CD4-positive, alpha-beta memory T cell (primary cell): ENCODE measurements around the gene EPS8L3. TPM values are rescaled to one million over a fixed set of nuclear protein-coding genes. Genes with fewer than 3 reads are reported as not detected.

ENCODE experiments used
- CTCF ChIA-PET: fragments of 350-600 bp; sonication (Branson Sonifier 250); formaldehyde crosslinking; loops from one replicate; lab custom pipeline; 2021; ENCODE audit warnings: inconsistent platforms; ENCODE audit not compliant: partially characterized antibody; lab: Charles Lee
- POLR2A ChIA-PET: fragments of 350-600 bp; sonication (Branson Sonifier 250); formaldehyde crosslinking; loops from one replicate; lab custom pipeline; 2021; ENCODE audit not compliant: partially characterized antibody; lab: Charles Lee
- DNase-seq, 5 donors: peaks; one replicate each; pipeline versions ENCODE4 v3.0.0 to v3.0.0-alpha.2; 2020 to 2022; ENCODE audit warnings: mixed read lengths in 1 of 5
- H3K27ac ChIP-seq: one replicate; pipeline ENCODE4 v1.7.0; 2013; ENCODE audit warnings: low read depth, low read length
- H3K27me3 ChIP-seq: 2 replicates; pipeline ENCODE4 v1.7.0; 2013; ENCODE audit warnings: mild to moderate bottlenecking, low read length, moderate library complexity; ENCODE audit not compliant: insufficient read depth
- H3K36me3 ChIP-seq: 2 replicates; pipeline ENCODE4 v1.7.0; 2013; ENCODE audit warnings: mild to moderate bottlenecking, low read length, moderate library complexity; ENCODE audit not compliant: insufficient read depth
- H3K4me1 ChIP-seq: 2 replicates; pipeline ENCODE4 v1.7.0; 2013; ENCODE audit warnings: mild to moderate bottlenecking, low read length, moderate library complexity; ENCODE audit not compliant: insufficient read depth
- H3K4me3 ChIP-seq, 2 donors: one replicate each; pipeline ENCODE4 v1.7.0; 2013; ENCODE audit warnings: low read length in 2 of 2, mild to moderate bottlenecking in 1 of 2
- H3K9me3 ChIP-seq, 2 donors: one replicate each; pipeline ENCODE4 v1.7.0; 2013; ENCODE audit warnings: low read length in 2 of 2, control low read depth in 1 of 2; ENCODE audit not compliant: control insufficient read depth in 1 of 2
- H3K27ac Mint-ChIP-seq, 7 donors: one replicate each; pipeline ENCODE4 v1.8.0; 2020 to 2021; ENCODE audit warnings: mixed read lengths in 7 of 7, mild to moderate bottlenecking in 6 of 7, inconsistent platforms in 3 of 7, moderate library complexity in 3 of 7
- H3K27me3 Mint-ChIP-seq, 2 donors: one replicate each; pipeline ENCODE4 v1.8.0; 2020 to 2021; ENCODE audit warnings: mixed read lengths in 2 of 2
- H3K36me3 Mint-ChIP-seq, 2 donors: one replicate each; pipeline ENCODE4 v1.8.0; 2020 to 2021; ENCODE audit warnings: mixed read lengths in 2 of 2, inconsistent platforms in 1 of 2, mild to moderate bottlenecking in 1 of 2
- H3K4me1 Mint-ChIP-seq, 4 donors: one replicate each; pipeline ENCODE4 v1.8.0; 2020 to 2021; ENCODE audit warnings: mixed read lengths in 4 of 4, mild to moderate bottlenecking in 1 of 4
- H3K4me3 Mint-ChIP-seq, 8 donors: one replicate each; pipeline ENCODE4 v1.8.0; 2020 to 2021; ENCODE audit warnings: mixed read lengths in 8 of 8, mild to moderate bottlenecking in 7 of 8, moderate library complexity in 6 of 8, inconsistent platforms in 3 of 8
- H3K9me3 Mint-ChIP-seq, 8 donors: one replicate each; pipeline ENCODE4 v1.8.0; 2020 to 2021; ENCODE audit warnings: mixed read lengths in 8 of 8, mild to moderate bottlenecking in 5 of 8, inconsistent platforms in 3 of 8, moderate library complexity in 1 of 8
- intact Hi-C: fragments of 100-400 bp; cut with micrococcal nuclease; formaldehyde crosslinking; loops from one replicate; pipeline ENCODE4 v1.15.1; 2023
- polyA plus RNA-seq, 2 donors: library from polyadenylated mRNA; unstranded; fragments of 300-500 nt; fragmentation: Illumina TruSeq; gene quantifications; one replicate each; pipeline ENCODE4 v1.2.3, GENCODE V29; 2021
- total RNA-seq, 2 experiments: library from RNA; stranded (reverse); gene quantifications; one replicate each; pipeline ENCODE4 v1.2.3, GENCODE V29; 2021

Gene EPS8L3
- total and polyA plus RNA-seq, 4 experiments from 2014 or later: not detected

DNA sequence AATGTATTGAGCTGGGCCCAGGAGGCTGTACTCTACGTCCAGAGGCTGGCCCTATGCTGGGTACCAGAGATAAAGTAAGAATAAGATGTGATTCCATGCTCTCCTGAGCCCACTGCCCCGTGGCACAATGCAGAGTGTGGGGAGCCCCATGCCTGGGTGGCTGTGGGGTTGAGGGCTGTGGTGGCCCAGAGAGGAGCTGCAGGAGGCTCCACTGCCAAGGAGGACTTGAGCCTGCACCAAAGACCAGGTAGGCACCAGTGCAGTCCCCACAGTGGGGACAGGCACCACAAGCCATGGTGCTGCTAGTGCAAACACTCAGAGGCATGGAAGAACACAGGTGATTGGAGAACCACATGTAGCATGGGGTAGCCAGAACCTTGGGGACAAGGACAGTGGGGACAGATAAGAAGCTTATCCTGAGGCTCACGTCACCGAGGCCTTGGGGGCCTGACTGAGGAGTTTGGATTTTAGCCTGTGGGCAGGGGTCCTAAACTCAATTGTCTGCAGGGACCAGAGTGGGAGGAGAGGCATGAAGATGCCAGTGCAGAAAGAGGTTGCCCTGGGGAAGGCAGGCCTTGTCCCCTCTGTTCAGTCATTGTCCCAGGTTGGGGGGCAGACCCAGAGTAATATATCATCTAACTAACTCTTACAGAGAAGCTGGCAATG is 21.9 kb upstream of the EPS8L3 start:
- Histone ChIP-seq H3K9me3 (peaks cover 0 to 4% of the 10 kb centered on the region in 2 donors), H3K27ac (no peak overlapping the region), H3K36me3 (no peaks in the 10 kb centered on the region), H3K4me3 (no peak overlapping the region), H3K4me1 (peaks cover 34% of the 10 kb centered on the region), H3K27me3 (no peaks in the 10 kb centered on the region)
- ChIA-PET POLR2A (interaction anchor here (1.2 to 2.3 kb wide), 3 partner anchors 9 to 199 kb away, joined by 3 to 6 read pairs (median 6); partner anchors contain the start of gene AHCYL1), CTCF (interaction anchor here (11.3 to 27.8 kb wide), 2 partner anchors 10 to 196 kb away, joined by 154 to 864 read pairs; partner anchors contain the start of gene AHCYL1)
- H3K27me3 Mint-ChIP-seq: no peaks in the 10 kb centered on the region
- intact Hi-C loops: no loop called here
- H3K4me3 Mint-ChIP-seq: peak overlapping the region in 1 of 8 donors; percentile 26
- no peak for DNase-seq
- peaks cover 0 to 2% of the 10 kb centered on the region in 2 donors for H3K36me3 Mint-ChIP-seq
- H3K9me3 Mint-ChIP-seq: peaks cover 0 to 12% (median 2%) of the 10 kb centered on the region in 8 donors
- peak overlapping the region in 1 of 7 donors; percentile 92 for H3K27ac Mint-ChIP-seq
- peaks cover 18 to 49% (median 39%) of the 10 kb centered on the region in 4 donors for H3K4me1 Mint-ChIP-seq

DNA sequence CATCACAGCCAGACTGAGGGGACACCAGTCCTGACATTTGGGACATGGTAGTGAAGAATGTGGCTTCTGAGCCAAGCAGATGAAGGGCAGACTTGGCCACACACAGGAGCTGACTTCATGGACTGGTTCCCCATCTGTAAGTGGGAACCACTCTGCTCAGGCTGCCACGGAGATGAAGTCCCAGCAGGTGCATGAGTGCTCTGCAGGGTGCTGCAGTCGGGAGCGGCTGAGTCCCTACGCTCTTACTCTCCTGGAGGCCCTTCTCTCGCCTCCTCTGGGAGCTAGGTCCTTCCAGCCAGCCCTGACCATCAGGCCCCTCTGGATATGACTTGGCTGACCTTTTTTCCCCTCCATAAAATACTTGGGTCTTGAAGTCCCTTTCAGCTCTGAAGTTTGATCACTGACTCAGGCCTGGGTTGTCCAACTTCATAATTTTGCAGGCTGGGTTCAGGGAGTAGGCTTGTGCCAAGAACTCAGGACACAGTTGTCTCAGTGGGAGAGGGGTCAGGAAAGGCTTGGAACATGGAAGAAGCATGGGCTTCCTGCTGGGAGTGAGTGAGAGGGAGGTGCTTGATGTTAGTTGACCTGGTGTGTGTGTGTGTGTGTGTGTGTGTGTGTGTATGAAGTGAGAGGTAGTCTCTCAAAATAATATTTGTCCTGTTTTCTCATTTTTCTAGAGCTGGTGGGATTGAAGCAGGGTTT is 21.0 kb upstream of the EPS8L3 start:
- H3K4me3 ChIP-seq: no peak overlapping the region

DNA sequence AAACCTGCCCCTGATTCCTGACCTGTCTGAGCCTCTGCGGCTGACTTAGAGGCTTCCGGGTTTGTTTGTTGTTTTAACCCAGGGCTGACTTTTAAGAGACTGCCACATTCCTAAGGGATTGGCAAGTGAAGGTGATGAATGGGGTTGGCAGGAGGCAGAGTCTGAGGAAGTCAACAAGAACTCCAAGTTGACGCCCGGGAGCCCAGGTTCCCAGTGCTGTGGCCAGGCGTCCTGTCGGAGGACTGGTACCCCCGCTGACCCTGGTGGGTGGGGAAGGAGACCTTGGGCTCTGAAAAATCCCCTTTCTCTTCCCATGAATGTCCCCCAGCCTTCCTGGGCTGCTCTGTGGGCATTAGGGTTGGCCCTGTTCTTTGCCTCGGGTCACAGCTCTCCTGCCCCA is 19.7 kb upstream of the EPS8L3 start:
- H3K9me3 ChIP-seq: peaks cover 0 to 4% of the 10 kb centered on the region in 2 donors
- no peak overlapping the region for H3K4me3 ChIP-seq
- no peak overlapping the region for H3K27ac ChIP-seq
- Mint-ChIP-seq H3K27ac (peak overlapping the region in 1 of 7 donors; percentile 22), H3K4me1 (peaks cover 8 to 28% (median 22%) of the 10 kb centered on the region in 4 donors), H3K9me3 (peaks cover 0 to 14% (median 5%) of the 10 kb centered on the region in 8 donors), H3K4me3 (no peak overlapping the region), H3K36me3 (peaks cover 0 to 4% of the 10 kb centered on the region in 2 donors), H3K27me3 (no peaks in the 10 kb centered on the region)
- DNase-seq: no peak
- ChIA-PET CTCF (interaction anchor here (4.4 to 27.8 kb wide), 4 partner anchors 8 to 198 kb away, joined by 23 to 864 read pairs (median 274); partner anchors contain the start of gene AHCYL1), POLR2A (no interaction called here)
- peaks cover 13% of the 10 kb centered on the region for H3K4me1 ChIP-seq
- intact Hi-C loops: no loop called here
- no peaks in the 10 kb centered on the region for H3K27me3 ChIP-seq
- no peaks in the 10 kb centered on the region for H3K36me3 ChIP-seq

More for the DNA sequence above, 21.0 kb upstream of the EPS8L3 start:
- peaks cover 26% of the 10 kb centered on the region for H3K4me1 ChIP-seq
- no peaks in the 10 kb centered on the region for H3K27me3 ChIP-seq
- no peak overlapping the region for H3K27ac ChIP-seq
- H3K4me3 Mint-ChIP-seq: no peak overlapping the region
- intact Hi-C loops: no loop called here
- peaks cover 0 to 14% (median 5%) of the 10 kb centered on the region in 8 donors for H3K9me3 Mint-ChIP-seq
- H3K9me3 ChIP-seq: peaks cover 0 to 4% of the 10 kb centered on the region in 2 donors
- DNase-seq: no peak
- H3K27ac Mint-ChIP-seq: peak overlapping the region in 2 of 7 donors; percentile 26 to 66
- POLR2A ChIA-PET: interaction anchor here (2.3 kb wide), 1 partner anchor 200 kb away, joined by 6 read pairs; the partner anchor contains the start of gene AHCYL1
- no peaks in the 10 kb centered on the region for H3K36me3 ChIP-seq
- H3K27me3 Mint-ChIP-seq: no peaks in the 10 kb centered on the region
- CTCF ChIA-PET: interaction anchor here (11.3 to 27.8 kb wide), 3 partner anchors 9 to 197 kb away, joined by 154 to 864 read pairs (median 394); partner anchors contain the start of gene AHCYL1
- peaks cover 14 to 40% (median 32%) of the 10 kb centered on the region in 4 donors for H3K4me1 Mint-ChIP-seq
- H3K36me3 Mint-ChIP-seq: peaks cover 0 to 4% of the 10 kb centered on the region in 2 donors

DNA sequence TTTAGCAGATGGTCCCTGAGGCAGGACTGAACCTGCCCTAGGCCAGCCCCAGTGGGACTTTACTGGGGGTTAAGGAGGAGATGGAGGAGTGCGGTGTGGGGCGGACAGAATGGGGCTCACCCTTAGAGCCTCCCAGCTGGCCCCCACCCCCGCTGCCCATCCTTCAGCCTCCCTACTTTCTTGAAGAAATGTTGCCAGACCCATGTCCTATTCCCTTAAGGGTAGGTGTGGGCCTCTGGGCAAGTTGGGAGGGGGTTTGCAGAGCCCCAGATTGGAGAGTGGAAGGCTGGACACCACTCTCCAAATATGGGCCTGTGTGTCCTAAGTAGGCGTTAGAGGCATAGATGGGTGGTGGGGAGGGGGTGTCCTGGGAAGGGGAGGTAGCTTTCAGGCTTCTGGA is 19.2 kb upstream of the EPS8L3 start:
- no peak for DNase-seq
- intact Hi-C loops: no loop called here
- H3K9me3 ChIP-seq: peaks cover 0 to 4% of the 10 kb centered on the region in 2 donors
- POLR2A ChIA-PET: interaction anchor here (0.9 to 1.8 kb wide), 2 partner anchors 8 to 202 kb away, joined by 3 to 8 read pairs; partner anchors contain the start of gene AHCYL1
- CTCF ChIA-PET: interaction anchor here (4.4 to 27.8 kb wide), 4 partner anchors 7 to 199 kb away, joined by 23 to 864 read pairs (median 274); partner anchors contain the start of gene AHCYL1
- H3K4me1 ChIP-seq: peaks cover 12% of the 10 kb centered on the region
- Mint-ChIP-seq H3K36me3 (peaks cover 0 to 4% of the 10 kb centered on the region in 2 donors), H3K4me1 (peaks cover 8 to 23% (median 20%) of the 10 kb centered on the region in 4 donors), H3K27ac (no peak overlapping the region), H3K27me3 (no peaks in the 10 kb centered on the region), H3K4me3 (no peak overlapping the region), H3K9me3 (peaks cover 0 to 14% (median 5%) of the 10 kb centered on the region in 8 donors)
- no peaks in the 10 kb centered on the region for H3K36me3 ChIP-seq
- H3K27me3 ChIP-seq: no peaks in the 10 kb centered on the region
- H3K4me3 ChIP-seq: no peak overlapping the region
- no peak overlapping the region for H3K27ac ChIP-seq

DNA sequence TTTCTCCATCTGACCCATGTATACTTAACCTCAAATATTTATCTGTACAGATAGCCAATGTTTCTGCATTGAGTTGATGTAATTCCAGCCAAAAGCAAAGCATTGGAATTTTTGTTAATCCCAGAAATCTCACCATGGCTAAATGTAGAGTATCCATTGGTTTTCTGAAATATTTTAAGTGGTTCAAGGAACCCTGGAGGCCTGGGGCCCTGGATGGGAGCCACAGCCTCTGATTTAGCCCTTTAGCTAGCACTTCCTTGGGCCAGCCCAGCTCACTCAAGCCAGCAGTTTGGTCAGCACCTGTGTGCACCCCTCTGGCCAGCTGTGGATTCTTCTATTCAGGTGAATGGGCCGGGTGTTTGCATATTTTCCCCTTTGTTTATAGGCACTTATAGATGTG is 18.8 kb upstream of the EPS8L3 start:
- Mint-ChIP-seq H3K4me3 (no peak overlapping the region), H3K9me3 (peaks cover 0 to 14% (median 5%) of the 10 kb centered on the region in 8 donors), H3K4me1 (peaks cover 8 to 20% (median 17%) of the 10 kb centered on the region in 4 donors), H3K36me3 (peaks cover 0 to 4% of the 10 kb centered on the region in 2 donors), H3K27me3 (no peaks in the 10 kb centered on the region), H3K27ac (no peak overlapping the region)
- DNase-seq: no peak
- ChIA-PET POLR2A (interaction anchor here (0.9 to 1.8 kb wide), 3 partner anchors 8 to 202 kb away, joined by 3 to 8 read pairs (median 3); partner anchors contain the start of gene AHCYL1), CTCF (interaction anchor here (4.4 to 27.8 kb wide), 3 partner anchors 8 to 199 kb away, joined by 23 to 864 read pairs (median 394); partner anchors contain the start of gene AHCYL1)
- peaks cover 12% of the 10 kb centered on the region for H3K4me1 ChIP-seq
- H3K36me3 ChIP-seq: no peaks in the 10 kb centered on the region
- intact Hi-C loops: no loop called here
- H3K27me3 ChIP-seq: no peaks in the 10 kb centered on the region
- H3K27ac ChIP-seq: no peak overlapping the region
- H3K4me3 ChIP-seq: no peak overlapping the region
- H3K9me3 ChIP-seq: peaks cover 0 to 4% of the 10 kb centered on the region in 2 donors

- Mint-ChIP-seq H3K27ac (no peak overlapping the region), H3K36me3 (peaks cover 0 to 4% of the 10 kb centered on the region in 2 donors), H3K27me3 (no peaks in the 10 kb centered on the region), H3K4me1 (peaks cover 8 to 19% (median 15%) of the 10 kb centered on the region in 4 donors), H3K9me3 (peaks cover 0 to 14% (median 5%) of the 10 kb centered on the region in 8 donors), H3K4me3 (no peak overlapping the region)
- CTCF ChIA-PET: interaction anchor here (4.4 to 27.8 kb wide), 3 partner anchors 9 to 200 kb away, joined by 23 to 864 read pairs (median 394); partner anchors contain the start of gene AHCYL1
- Histone ChIP-seq H3K27ac (no peak overlapping the region), H3K4me1 (peaks cover 14% of the 10 kb centered on the region), H3K36me3 (no peaks in the 10 kb centered on the region), H3K9me3 (peaks cover 0 to 4% of the 10 kb centered on the region in 2 donors), H3K4me3 (no peak overlapping the region), H3K27me3 (no peaks in the 10 kb centered on the region)
- POLR2A ChIA-PET: interaction anchor here (0.9 to 1.8 kb wide), 3 partner anchors 9 to 203 kb away, joined by 3 to 8 read pairs (median 5); partner anchors contain the start of gene AHCYL1
- intact Hi-C loops: no loop called here
- DNase-seq: no peak
These were observed 18.1 kb upstream of the EPS8L3 start for GRCh38 chr1:109781806-109782205.
